ENCODE data around the gene USP32.
"Not testable (repeated sequence)": the region's sequence is repeated elsewhere in the genome, so short reads cannot be mapped to it uniquely, and the experiment has no call there.

Gene USP32

DNA sequence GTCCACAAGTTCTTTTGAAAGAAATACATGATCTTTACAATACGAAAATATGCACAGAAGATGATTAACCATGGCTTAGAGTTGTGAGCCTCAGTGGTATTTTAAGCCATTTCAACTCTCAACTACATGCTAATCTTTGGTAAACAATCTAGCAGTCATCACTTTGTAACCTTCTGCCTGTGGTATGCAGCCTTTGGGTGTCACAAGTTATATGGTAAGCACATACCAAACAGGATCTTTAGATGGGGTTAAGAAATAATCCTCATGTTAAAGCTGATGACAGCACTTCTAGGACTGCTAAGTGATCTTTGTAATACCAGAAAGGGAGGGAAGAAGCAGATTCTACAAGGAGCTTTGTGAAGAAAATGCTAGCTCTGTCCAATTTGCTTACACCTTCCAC lies 167.9 kb downstream of the USP32 start:
- DNase-seq: no peak

DNA sequence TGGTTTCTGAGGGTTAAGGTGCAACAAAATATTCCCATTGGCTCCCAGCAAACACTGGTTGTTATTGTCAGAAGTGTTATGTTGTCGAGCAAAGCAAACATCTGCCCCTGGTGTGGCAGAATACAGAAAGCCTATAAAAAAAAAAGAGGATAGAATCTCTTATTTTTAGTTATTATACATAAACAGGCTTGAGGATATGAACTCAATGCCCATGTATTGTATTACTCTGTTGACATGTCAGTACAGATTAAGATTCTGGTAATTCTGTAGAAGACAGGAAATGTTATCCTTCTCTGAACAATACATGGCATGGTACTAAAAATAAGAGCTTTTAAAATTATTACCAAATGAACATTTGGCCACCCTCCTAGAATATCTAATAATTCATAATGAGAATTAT lies 168.5 kb downstream of the USP32 start:
- no peak for DNase-seq

DNA sequence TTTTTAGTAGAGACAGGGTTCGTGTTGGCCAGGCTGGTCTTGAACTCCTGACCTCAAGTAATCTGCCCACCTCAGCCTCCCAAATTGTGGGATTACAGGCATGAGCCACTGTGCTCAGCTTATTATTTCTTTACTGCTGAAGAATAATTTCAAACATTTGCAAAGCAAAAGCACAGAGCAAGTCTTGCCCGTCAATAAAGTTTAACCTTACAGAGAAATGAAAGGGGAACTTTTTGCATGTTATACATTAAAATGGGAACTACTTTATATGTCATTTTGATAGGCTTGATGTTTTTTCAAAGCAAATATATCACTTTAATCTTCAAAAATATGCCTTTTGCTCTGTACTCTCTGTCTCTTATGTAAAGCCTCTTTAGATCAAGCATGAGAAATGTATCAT lies 173.2 kb downstream of the USP32 start:
- DNase-seq: not testable (repeated sequence)

- DNase-seq: not testable (repeated sequence)
Measured at GRCh38 chr17:60215895-60216294, 176.0 kb downstream of the USP32 start.

GRCh38 chr17:60211282-60211681 lies 180.7 kb downstream of the USP32 start:
- not testable (repeated sequence) for DNase-seq

GRCh38 chr17:60208302-60208701 lies 183.6 kb downstream of the USP32 start:
- not testable (repeated sequence) for DNase-seq

DNA sequence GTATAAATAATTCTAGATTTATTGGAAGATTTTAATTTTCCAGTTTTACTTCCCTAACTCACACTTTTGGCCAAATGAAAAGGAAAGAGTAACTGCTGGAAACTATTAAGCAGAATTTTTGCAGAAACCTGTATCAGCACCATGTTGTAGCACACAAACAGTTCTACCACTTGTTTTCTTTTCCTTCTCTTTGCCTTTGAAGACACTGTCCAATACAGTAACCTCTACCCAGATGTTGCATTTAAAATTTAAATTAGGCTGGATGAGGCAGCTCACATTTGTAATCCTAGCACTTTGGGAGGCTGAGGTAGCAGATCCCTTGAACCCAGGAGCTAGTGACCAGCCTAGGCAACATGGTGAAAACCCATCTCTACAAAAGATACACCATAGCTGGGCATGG lies 186.2 kb downstream of the USP32 start:
- not testable (repeated sequence) for DNase-seq

DNA sequence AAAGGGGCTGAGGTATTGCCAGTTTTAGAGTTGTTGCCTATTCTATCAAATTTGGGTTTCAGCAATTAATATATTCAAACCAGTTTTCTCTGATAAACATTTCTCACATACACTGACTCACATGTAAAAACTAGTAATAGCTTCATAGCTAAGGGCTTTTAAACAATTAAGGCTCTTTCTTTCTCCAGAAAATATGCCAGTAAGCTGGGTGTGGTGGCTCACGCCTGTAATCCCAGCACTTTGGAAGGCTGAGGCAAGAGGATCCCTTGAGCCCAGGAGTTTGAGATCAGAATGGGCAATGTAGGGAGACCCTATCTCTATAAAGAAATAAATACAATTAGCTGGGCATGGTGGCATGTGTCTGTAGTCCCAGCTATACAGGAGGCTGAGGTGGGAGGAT lies 193.3 kb downstream of the USP32 start:
- DNase-seq: not testable (repeated sequence)

DNA sequence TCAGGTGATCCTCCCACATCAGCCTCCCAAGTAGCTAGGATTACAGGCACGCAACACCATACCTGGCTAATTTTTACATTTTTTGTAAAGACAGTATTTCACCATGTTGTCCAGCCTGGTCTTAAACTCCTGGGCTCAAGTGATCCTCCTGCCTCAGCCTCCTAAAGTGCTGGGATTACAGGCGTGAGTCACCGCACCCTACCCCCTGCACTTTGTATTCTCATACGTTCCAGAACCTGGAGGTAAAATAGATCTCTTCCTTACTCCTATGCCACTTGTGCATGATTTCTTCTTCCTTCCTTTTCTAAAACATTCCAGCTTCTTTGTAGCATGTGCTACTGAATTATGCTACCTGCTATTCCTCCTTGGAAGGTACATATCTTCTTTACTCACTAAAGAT lies 197.8 kb downstream of the USP32 start:
- DNase-seq: not testable (repeated sequence)

DNA sequence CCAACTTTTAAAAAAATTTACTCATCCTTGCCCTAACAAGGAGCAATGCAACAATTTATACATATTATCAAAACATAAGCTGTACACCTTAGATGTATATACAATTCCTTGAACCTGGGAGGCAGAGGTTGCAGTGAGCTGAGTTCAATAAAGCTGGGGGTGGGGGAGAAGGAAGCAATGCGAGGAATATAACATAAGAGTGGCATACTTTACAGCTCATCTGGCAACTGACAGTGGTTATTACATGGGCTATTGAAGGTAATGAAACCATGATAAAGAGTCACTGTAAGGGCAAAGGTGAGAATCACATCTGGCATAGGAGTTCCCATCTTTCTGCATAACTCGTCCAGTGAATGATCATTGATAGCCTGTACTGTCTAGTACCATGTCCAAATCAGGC lies 198.5 kb downstream of the USP32 start:
- DNase-seq: no peak

- not testable (repeated sequence) for DNase-seq
Measured at GRCh38 chr17:60193032-60193431, 198.9 kb downstream of the USP32 start.

- DNase-seq: not testable (repeated sequence)
Measured at GRCh38 chr17:60190032-60190431, 201.9 kb downstream of the USP32 start.

GRCh38 chr17:60188759-60189158 lies 203.2 kb downstream of the USP32 start:
- no peak for DNase-seq

DNA sequence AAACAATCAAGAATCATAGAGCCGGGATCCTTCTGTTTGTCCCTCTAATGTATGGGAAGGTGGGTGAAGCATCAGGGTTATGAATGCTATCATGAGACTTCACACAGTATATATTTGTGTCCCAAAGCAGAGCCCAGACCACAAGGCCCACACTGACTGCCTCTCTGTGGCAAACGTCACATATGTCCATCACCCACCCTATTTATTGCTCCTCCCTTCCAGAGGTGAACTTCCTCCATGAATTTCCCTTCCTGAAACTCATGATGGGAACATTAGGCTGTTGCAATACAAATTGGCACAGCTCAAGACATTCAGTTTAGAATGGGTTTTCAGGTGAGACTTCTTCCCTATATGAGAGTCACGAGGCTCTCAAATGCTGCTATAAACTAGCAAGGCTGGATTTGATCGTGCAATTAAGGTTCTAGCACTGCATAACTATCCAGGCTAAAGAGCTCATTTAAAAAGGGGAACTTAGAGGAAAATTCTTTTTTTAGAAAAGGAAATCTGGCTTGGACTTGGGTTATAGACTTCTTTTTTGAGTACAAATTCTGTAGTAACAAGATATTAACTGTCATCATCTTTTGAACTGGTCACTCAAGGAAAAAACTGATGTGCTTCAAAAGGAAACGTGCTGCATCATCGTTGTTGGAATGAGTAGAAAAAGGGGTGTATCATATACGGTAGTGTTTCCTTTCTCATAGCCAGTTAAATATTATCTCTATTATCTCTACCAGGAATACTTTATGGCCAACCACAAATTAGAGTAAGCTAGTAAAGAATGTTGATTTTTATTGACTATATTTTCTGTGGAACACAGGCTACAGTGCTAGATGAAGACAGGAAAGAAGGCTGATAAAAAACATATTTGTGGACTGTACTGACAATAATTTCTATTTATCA lies 204.8 kb downstream of the USP32 start:
- not testable (repeated sequence) for DNase-seq

DNA sequence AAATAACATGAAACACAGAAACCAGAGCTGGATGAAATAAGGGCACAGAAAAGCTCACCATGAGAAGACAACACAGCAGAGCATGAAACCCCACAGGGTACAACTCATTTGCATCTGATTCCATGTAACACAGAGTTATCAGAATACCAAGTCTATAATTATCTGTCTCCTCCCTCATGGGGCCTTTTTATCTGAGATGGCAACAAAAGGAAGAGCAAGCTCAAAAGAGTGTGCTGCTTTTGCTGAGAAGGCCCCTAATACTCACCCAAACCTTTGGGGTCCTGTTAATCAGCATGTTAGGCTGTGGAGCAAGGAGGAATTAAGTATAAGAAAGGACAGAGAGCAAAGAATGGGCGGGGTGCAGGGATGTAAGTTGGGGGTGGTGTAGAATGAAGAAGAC lies 205.6 kb downstream of the USP32 start:
- DNase-seq: not testable (repeated sequence)

DNA sequence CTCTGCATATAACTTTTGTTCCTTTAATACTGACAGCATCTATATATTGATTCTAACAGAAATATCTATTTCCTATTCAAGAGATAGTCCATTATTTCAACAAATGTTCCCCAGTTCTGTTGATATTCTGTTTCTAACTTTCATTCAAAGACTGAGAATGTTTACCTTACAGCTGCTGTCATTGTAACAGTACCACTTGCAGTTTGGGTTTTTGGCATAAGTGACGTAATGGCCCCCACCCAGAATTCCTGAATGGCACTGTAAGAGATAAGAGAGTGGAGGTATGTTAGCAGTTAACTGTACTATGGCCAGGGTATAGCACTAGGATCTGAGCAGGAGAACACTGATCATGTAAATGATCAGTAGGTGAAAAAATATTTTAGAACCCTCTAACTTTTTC lies 211.6 kb downstream of the USP32 start:
- DNase-seq: not testable (repeated sequence)

- not testable (repeated sequence) for DNase-seq
Measured at GRCh38 chr17:60178180-60178579, 213.8 kb downstream of the USP32 start.

DNA sequence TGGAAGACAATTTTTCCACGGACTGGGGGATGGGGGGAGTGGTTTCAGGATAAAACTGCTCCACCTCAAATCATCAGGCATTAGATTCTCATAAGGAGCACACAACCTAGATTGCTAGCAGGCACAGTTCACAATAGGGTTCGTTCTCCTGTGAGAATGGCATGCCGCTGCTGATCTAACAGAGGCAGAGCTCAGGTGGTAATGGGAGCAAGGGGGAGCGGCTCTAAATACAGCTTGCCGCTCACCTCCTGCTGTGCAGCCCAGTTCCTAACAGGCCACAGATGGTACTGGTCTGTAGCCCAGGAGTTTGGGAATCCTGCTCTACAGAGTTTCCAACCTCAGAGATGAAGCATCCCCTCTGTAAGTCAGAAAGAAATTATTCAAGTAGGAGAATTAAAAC lies 215.2 kb downstream of the USP32 start:
- DNase-seq: not testable (repeated sequence)

- DNase-seq: not testable (repeated sequence)
Measured at GRCh38 chr17:60174767-60175166, 217.2 kb downstream of the USP32 start.

DNA sequence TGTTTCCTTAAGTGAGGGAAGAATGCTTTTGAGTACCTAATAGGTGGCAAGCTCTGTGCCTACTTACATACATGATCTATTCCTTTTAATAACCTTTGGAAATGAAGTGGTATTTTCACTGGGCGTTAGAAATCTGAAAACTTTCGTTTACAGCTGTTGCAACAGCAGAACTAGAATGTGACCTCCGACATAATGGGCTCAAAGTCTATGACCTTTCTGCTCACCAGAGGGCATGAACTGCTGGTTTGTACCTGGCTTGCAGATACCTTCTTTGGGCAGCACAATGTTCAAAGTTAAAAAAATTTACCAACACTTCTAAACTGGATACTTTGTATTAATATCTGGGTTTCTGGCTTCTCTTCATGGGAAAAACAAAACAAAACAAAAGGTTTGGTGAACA lies 217.9 kb downstream of the USP32 start:
- DNase-seq: no peak

GRCh38 chr17:60173304-60173819 lies 218.6 kb downstream of the USP32 start:
- DNase-seq: no peak

GRCh38 chr17:60171753-60172079 lies 220.2 kb downstream of the USP32 start:
- no peak for DNase-seq

- DNase-seq: no peak
Measured at GRCh38 chr17:60170835-60171752, 220.8 kb downstream of the USP32 start.

Data from cortex of kidney (tissue), 1 donor.